Ammon's horn (tissue), 1 donor: ENCODE data around the gene CNTN4.
"Not testable (repeated sequence)": the region's sequence is repeated elsewhere in the genome, so short reads cannot be mapped to it uniquely, and the experiment has no call there.

Experiments used
- DNase-seq: peaks from one replicate; pipeline ENCODE4 v3.0.0-alpha.2; 2016; ENCODE audit warnings: low spot score

CNTN4 gene

DNA sequence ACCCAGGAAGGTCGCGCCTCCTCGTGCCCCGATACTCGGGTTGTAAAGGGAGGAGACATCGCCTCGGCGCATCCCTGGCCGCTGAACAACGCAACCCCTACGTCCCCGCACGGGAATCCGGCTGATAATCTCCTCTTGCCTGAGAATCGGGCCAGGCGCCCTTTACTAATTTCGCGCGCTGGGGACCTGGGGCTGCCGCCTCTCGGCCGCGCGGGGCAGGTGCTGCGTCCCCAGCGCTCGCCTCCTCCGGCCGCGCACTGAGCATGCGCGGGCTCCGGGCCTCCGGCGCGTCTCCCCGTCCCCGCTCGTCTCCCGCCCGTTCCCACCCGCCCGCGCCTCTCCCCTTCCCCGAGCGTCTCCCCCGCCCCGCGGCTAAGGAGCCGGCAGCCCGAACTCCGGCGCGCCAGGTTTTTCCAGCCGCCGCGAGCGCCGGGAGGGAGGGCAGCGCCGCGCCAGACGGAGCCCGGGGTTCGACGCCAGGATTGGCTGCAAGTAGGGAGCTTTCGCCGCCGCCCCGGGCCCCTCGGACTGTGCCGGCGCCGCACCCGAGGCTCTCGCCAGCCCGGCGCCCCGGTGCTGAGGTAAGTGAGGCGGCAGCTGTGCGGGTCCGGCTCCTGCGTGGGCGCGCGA is at the start of gene CNTN4:
TSS of gene CNTN4 (plus strand) at position 469 of the 630 bp plus-strand sequence.
- DNase-seq, result peak; percentile 35

DNA sequence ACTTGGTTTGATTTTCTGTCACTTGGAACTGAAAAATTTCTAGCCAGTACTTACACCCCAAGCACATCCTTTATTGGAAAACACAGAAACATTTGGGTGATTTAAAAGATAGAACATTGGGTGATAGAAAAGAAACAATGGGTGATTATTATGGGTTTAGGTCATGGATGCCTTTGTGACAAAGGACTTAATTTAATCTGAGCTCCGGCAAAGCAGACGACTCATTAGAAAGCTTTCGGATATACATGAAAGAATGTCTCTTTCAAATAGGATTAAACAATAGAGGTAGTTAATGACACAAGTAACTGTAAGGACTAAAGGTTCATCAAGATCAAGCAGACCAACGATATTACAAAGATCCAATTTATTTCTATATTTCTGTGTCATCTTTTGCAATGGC is 37.3 kb upstream of the CNTN4 start:
- DNase-seq, result peak; percentile 24

DNA sequence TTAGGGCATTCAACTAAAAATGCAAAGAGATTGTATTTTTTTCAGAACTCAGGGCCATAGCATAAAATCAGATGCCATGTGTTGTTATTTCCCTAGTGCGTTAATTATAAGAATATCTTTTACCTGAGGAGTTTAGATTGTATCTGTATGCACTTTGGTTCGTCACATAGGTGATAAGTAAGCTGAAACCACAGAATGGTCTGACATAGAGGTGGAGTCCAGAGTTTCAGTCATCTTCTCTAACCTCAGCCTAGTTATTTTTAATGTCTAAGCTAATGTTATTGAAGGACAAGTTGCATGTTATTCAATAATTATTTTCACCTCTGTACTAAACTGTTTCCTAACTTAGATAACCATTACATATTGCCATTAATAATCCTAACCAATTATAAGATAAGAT is 27.1 kb upstream of the CNTN4 start:
- DNase-seq, result no peak

DNA sequence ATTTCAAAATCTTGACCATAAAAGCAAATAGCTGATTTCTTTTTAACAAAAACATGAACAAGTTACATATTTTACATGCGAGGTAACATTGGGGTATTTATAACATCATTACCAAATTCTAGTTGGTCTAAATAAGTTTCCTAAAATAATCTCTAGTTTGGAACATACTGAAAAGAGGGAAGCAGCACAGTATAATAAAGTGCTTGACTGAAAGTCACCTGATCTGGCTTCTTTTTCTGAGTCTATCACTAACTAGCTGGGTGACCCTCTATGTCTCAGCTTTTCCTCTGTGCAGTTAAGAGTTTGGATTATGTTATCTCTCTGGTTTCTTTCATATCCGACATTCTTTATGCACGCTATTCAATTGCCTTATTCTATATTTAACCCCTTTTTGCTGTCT is 19.8 kb upstream of the CNTN4 start:
- DNase-seq, result no peak

DNA sequence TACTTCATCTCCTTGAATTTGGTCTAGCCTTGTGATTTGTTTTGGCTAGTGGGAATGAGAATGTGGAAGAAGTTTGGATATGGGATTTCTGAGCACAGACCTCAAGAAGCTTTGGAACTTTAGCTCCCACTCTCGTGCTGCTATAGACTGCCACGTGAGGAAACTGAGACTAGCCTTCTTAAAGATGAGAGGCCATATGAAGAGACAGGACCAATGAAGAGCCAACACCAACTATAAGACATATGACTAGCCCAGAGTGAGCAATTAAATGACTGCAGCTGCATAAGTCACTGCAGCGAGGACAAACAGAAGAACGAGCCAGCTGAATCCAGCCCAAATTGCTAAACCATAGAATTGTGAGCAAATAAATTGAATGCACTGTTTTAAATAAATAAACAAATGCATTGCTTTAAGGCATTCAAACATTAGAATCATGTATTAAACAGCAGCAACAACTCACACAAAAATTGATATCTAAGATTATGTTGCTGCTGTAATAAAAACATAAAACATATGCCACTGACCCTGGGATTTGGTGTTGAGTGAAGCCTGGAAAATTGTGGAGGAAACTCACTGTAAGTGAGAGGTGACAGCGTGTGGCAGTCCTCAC is 15.7 kb upstream of the CNTN4 start:
- no peak for DNase-seq

DNA sequence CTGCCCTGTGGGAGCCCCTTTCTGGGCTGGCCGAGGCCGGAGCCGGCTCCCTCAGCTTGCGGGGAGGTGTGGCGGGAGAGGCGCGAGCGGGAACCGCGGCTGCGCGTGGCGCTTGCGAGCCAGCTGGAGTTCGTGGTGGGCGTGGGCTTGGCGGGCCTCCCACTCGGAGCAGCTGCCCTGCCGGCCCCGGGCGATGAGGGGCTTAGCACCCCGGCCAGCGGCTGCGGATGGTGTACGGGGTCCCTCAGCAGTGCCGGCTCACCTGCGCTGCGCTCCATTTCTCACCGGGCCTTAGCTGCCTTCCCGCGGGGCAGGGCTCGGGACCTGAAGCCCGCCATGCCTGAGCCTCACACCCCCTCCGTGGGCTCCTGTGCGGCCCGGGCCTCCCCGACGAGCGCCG is 15.1 kb upstream of the CNTN4 start:
- DNase-seq, result not testable (repeated sequence)

DNA sequence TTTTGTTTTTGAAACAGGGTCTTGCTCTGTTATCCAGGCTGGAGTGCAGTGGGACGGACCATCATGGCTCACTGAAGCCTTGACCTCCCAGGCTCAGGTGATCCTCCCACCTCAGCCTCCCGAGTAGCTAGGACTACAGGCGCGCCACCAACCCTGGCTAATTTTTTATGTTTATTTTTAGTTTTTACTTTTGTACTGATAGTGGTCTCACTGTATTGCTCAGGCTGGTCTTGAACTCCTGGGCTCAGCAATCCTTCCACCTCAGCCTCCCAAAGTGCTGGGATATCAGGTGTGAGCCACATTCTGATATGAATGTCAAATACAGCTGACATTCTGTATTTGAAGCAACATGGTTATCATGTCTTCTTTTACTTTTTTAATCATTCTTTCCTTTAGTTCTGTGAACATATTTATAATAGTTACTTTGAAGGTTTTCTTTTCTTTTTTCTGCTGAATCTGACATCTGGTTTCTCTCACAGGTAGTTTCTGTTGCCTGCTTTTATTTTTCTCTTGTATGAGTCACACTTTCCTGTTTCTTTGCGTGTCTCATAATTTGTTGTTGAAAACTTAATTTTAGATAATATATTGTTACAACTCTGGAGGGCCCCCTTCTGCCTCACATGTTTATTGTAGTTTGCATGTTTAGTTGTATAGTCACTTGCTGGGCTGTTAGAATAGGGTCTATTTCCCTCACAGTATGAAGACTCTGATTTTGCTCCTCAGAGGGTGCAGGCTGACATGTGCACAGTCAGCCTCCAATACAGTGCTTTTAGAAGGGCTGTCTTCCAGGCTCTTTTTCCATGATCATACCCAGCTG is 8.4 kb upstream of the CNTN4 start:
- no peak for DNase-seq

DNA sequence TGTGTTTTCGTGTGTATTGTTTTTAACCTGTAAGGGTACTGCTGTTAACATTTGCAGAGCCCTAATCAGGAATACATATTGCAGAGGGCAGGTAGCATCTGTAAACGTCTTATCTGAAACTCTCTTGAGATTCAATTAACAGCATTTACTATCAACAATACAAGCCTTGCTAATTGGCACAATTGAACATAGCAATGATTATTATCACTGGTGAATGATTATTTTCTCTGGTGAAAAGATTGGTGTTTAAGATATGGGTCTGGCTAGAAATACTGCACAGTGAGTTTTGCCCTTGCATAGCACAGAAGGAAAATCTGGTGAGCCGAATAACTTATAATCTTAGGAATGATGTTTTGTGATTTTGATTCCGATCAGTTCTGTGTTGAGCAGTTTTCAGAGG is 5.9 kb upstream of the CNTN4 start:
- no peak for DNase-seq

DNA sequence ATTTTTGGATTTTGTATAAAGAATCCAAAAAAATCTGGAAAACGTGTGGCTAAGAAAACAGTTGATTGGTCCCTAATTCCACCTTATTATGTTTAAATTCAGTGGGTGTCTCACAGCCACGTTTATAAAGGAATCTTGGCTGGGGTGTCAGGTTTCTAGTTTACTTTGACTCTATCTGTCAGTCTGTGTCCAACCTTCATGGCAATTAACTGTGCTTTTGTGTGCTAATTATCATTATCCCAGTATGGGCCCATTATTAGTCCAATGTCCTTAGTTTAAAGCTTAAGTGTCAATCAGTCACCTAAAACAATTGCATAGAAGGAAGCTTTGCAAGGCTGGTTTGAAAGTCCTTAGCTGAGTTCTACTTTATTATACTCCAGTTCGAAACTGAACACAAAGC is 3.7 kb upstream of the CNTN4 start:
- DNase-seq, result no peak

DNA sequence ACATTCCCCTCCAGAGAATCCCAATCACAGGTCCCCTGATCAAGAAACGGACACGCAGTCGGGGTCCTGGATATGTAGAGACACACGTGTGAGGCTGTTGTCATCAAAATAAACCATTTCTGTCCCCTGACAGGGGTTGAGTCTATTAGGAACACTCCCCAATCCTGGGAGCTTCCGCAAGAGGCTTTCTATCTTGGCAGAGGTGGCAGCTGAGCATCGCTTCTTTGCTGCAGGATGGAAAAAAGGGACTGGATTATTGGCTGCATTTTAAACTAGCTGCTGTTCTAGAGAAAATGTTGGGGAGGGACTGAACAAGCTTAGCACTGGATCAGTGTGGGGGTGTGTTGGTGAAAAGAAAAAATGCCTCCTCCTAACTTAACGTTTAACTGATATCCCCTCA is 2.5 kb upstream of the CNTN4 start:
- no peak for DNase-seq

DNA sequence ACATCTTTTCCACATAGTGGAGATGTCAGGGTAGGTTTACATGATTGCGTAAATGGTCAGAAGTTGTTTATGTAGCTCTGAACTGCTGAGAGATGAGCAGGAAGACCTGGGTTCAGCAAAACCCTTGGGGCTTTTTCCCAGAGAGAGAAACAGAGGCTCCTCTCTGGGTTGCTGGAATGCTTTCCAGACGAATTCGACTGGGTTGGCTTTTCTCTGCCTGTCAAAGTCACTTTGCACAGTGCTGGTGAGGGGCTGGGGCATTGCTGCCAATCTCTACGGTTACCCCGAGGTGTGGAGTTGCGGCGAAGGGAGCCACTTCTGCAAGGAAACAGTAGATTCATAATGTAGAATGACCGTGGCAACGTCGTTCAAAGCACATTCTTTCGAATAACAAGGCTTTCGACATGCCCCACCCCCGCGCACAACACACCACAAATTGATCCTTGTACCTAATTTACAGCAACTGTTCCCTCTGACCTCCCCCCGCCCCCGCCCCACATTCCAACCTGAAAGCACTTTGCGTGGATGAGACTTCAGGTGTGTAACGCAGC is 950 bp upstream of the CNTN4 start:
- DNase-seq, result no peak

DNA sequence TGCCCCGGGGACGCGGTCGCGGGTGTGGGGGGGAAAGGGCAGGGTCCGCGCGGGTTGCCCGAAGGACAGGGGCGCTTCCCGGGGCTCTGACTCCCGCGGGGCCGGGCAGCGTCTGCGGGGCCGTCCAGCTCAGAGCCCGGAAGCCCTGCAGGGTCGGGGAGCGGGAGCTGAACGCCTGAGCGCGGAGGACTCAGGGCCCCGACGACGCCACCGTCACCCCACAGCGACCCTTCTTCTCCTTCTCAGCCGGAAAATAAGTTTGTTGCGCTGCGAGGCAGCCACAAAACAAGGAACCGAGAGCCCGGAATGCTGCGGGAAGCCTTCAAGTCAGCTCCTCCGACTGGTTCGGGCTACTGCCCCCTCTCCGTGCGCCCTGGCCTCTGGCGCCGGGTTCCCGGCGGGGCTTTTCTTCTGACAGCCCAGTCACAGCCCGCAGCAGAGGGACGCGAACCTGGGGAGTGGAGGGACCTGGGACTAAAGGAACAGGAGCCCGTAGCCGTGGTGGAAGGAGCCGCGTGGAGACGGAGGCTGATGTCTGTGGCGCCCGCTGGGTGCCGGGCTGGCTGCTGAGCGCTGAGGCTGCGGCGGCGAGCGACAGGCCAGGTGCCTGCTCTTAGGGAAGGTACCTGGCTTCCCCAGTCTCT is 484 bp downstream of the CNTN4 start:
- DNase-seq, result no peak

DNA sequence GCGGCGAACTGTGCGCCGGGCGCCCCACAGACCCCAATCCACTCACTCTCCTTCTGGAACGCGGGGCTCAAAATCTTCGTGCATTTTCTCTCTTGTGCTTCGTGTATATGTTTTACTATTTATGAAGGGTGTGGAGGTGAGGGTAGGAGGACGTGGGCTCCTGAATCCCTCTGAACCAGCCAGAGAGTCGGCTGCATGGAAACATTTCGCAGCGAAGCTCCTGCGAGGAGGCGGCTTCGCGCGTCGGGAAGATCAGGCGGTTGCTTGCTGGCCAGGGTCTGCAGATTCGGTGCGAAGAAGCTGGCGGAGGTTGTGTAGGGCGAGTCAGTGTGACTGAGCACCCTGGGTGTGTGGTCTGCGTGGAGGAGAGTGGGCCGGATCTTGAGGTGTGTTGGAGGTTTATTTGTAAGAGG is 1.1 kb downstream of the CNTN4 start:
- no peak for DNase-seq

DNA sequence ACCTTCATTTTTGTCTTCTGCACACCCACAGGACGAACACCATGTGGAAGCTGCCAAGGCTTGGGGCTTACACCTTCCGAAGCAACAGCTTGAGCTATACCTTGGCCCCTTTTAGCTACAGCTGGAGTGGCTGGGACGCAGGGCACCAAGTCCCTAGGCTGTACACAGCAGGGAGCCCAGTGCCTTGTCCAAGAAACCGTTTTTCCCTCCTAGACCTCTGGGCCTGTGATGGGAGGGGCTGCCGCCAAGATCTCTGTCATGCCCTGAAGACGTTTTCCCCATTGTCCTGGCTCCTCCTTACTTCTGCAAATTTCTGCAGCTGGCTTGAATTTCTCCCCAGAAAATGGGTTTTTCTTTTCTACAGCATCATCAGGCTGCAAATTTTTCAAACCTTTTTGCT is 7.8 kb downstream of the CNTN4 start:
- DNase-seq, result no peak

DNA sequence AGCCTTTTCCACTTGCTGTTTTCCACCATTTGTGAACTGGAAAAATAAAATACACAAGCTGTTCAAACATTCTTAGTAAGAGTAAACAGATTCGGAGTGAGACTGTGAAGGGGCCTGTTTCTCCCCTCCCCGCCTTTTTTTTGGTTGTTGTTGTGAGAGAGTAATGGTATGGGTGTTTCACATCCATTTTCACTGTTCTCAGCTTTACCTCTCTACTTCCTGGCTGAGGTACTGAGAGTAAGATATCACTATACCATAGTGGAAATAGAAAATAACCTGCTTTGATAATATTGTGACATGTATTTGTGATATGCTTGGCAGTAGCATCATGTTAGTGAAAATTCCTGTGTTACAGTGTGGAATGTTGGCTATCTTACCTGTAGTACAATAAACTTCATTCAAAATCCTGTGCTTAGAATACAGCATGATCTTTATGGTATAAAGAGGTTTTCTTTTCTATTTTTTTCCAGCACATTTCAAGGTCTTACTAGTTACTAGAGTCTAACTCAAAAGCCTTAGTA is 12.0 kb downstream of the CNTN4 start:
- DNase-seq, result no peak

DNA sequence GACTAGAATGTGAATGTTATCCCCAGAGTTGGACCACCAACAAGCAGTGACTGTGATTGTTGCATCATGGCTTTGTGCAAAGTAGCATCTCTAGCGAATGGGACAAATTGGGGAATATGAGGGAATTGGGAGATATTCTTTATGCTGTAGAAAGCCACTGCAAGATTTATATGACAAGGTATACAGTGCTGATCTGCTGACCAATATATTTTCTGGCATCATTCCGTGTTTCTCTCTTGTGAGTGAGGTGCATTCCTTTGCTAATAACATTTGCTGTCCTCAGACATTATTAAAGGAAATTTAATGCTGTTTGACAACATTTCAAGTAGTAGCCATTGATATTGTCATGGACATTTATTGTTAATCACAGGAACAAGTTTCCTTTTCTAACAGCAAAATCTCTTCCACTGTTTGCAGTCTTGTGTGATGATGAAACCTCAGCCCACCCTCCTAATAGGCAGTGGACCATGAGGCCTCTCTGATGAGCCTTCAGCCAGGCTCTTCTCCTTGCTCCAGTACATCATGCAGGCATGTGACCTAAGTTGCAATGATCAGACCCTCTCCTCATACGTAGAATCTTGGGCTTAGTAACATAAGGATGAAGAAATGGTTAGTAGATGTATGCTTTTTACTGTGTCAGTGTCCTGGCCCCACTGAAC is 16.1 kb downstream of the CNTN4 start:
- DNase-seq, result no peak

DNA sequence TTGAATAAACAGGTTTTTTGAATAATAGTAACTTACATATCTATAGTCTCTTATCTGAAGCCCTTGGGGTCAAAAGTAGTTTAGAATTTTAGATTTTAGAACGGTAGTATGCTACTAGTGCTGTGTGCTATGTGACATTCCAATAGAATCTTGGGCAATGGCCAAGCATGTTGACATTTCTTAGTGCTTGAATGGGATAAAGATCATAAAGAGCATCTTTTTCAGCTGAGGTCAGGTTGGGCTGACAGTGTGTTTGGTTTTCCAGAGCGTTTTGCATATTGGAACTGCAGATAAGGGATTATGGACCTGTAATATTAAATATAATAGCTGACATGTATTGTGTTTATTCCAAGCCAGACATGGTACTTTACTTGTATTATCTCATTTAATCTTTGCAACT is 32.1 kb downstream of the CNTN4 start:
- no peak for DNase-seq

DNA sequence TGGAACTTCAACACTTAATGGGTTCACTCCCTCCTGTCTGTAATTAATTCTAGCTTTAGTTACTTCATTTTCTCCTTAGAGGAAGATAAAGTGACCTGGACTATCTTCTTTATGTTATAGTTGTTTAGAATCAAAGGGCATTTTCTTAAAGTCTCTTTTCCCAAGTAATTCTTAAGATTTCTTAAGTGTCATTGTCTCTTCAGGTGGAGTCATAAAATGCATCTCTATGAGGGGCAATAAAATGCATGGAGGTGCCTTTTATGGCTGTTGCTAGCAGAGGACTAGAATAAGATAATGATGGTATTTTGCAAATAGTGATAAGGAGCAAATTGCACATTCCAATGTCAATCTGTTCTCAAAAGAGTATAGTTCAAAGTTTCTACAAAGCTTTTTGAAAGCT is 34.5 kb downstream of the CNTN4 start:
- no peak for DNase-seq

DNA sequence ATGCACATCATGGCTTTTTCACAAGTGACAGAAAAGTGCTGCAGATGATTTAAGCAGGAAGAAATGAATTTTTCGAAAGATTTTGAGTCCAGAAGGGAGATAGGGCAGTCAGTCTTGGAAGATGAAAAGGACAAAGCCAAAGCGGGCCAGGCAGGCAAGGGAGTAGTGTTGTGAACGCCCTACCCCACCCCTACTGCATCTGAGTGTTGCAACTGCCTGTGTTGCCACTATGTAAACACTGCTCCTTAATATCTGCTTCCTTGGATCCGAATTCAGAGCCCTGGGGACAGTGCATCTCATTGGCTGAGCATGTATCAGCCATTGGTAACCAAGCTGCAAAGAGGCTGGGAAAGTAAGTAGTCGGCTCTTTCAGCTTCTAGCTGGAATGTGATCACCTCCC is 39.0 kb downstream of the CNTN4 start:
- DNase-seq, result no peak

DNA sequence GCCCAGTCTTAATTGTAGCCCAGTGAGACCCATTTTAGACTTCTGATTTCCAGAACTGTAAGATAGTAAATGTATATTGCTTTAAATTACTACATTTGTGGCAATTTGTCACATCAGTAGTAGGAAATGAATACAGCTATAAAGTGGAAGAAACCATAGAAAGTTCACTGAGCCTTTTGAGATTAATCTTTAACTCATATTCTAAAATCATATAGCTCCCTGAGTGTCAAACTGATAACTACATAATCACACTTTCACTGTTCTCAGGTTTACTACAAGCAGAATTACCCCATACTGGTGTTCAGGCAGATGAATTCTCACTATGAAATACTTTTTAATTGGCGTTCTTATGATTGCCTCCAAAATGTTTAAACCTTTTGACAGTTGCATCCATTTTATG is 42.8 kb downstream of the CNTN4 start:
- DNase-seq, result no peak

DNA sequence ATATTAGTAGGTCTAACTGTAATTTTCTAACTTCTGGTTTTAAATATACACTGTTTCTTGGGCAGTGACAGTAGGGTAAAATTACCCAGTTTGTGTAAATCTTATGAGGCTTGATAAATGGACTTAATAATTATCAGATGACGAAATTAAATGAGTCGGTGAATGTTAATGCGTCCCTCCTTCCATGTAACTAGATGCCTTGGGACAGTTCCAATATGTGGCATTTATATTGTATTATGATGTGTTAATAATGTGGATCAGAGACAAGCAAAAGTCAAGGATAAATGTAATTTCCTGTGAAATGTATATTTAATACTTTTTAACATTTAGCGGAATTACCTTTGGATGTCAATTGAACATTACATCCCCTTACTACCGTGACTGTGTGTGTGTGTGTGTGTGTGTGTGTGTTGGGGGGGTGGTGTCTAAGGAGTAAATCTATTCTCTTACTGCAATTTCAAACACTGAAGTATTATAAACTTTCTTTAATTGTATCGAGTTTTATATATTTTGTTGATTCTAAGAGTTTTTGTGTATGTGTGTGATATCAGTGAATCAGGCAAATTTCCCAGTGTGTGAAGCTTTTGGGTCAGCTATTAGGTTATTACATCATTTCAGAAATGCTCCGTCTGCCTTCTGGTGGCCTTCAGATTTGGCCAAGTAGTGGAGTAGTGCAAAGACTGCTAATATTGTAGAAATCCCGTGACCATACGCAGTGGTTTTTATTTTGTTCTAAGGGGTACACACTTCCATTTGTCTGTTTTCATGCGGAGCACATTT is 50.1 kb downstream of the CNTN4 start:
- no peak for DNase-seq
